ENCODE measurements around the gene TUBGCP3. TPM values are rescaled to one million over a fixed set of nuclear protein-coding genes. Genes with fewer than 3 reads are reported as not detected.

The TUBGCP3 gene
- total and polyA plus RNA-seq, 4 donors, result 10.9 to 40.2 (median 26.9) TPM

GRCh38 chr13:112592647-112593046, 4.7 kb upstream of the TUBGCP3 start:
- no peak overlapping the region for H3K27ac ChIP-seq (ENCODE audit: low read depth in 1 of 2, low read length in 1 of 2)
- H3K9ac ChIP-seq (ENCODE audit: insufficient read depth in 1 of 2, low read length in 2 of 2), result no peak overlapping the region
- no peak for DNase-seq
- no peaks in the 10 kb centered on the region for H3K27me3 ChIP-seq (ENCODE audit: control insufficient read depth in 3 of 3, insufficient read depth in 3 of 3, low read length in 2 of 3)
- WGBS, 2 donors, result 83 to 94% methylated on average over 7 of the region's 7 CpGs
- no peaks in the 10 kb centered on the region for H3K36me3 ChIP-seq (ENCODE audit: control insufficient read depth in 4 of 4, insufficient read depth in 4 of 4, low read length in 4 of 4)
- peaks cover 0 to 7% (median 4%) of the 10 kb centered on the region in 5 donors for H3K4me1 ChIP-seq (ENCODE audit: control insufficient read depth in 5 of 5, insufficient read depth in 5 of 5, low read length in 5 of 5)
- ATAC-seq (ENCODE audit: insufficient read depth, low FRiP score), result no peak
- TF ChIP-seq CTCF (IDR thresholded peaks at IDR 0.05; ENCODE audit: control extremely low read depth, extremely low read depth), result no peak
- H3K9me3 ChIP-seq (ENCODE audit: control insufficient read depth in 4 of 4, insufficient read depth in 3 of 4, low read length in 3 of 4), result no peaks in the 10 kb centered on the region
- no peak overlapping the region for H3K4me3 ChIP-seq

GRCh38 chr13:112592181-112592580, 4.2 kb upstream of the TUBGCP3 start:
- no peak for TF ChIP-seq CTCF (IDR thresholded peaks at IDR 0.05; ENCODE audit: control extremely low read depth, extremely low read depth)
- WGBS, 2 donors, result 95 to 97% methylated on average over 7 of the region's 7 CpGs
- Histone ChIP-seq H3K36me3 (ENCODE audit: control insufficient read depth in 4 of 4, insufficient read depth in 4 of 4, low read length in 4 of 4) (no peaks in the 10 kb centered on the region), H3K27me3 (ENCODE audit: control insufficient read depth in 3 of 3, insufficient read depth in 3 of 3, low read length in 2 of 3) (no peaks in the 10 kb centered on the region), H3K27ac (ENCODE audit: low read depth in 1 of 2, low read length in 1 of 2) (no peak overlapping the region), H3K4me1 (ENCODE audit: control insufficient read depth in 5 of 5, insufficient read depth in 5 of 5, low read length in 5 of 5) (peaks cover 0 to 7% (median 4%) of the 10 kb centered on the region in 5 donors), H3K9ac (ENCODE audit: insufficient read depth in 1 of 2, low read length in 2 of 2) (no peak overlapping the region), H3K9me3 (ENCODE audit: control insufficient read depth in 4 of 4, insufficient read depth in 3 of 4, low read length in 3 of 4) (no peaks in the 10 kb centered on the region), H3K4me3 (no peak overlapping the region)
- no peak for ATAC-seq (ENCODE audit: insufficient read depth, low FRiP score)
- no peak for DNase-seq

- H3K36me3 ChIP-seq (ENCODE audit: control insufficient read depth in 4 of 4, insufficient read depth in 4 of 4, low read length in 4 of 4), result no peaks in the 10 kb centered on the region
- H3K4me1 ChIP-seq (ENCODE audit: control insufficient read depth in 5 of 5, insufficient read depth in 5 of 5, low read length in 5 of 5), result peaks cover 4 to 18% (median 9%) of the 10 kb centered on the region in 5 donors
- WGBS, 2 donors, result 62 to 72% methylated on average over 33 of the region's 33 CpGs
- H3K27me3 ChIP-seq (ENCODE audit: control insufficient read depth in 3 of 3, insufficient read depth in 3 of 3, low read length in 2 of 3), result no peaks in the 10 kb centered on the region
- peak overlapping the region; percentile 97 to 99 for H3K27ac ChIP-seq (ENCODE audit: low read depth in 1 of 2, low read length in 1 of 2)
- peak; percentile 1 for ATAC-seq (ENCODE audit: insufficient read depth, low FRiP score)
- no peaks in the 10 kb centered on the region for H3K9me3 ChIP-seq (ENCODE audit: control insufficient read depth in 4 of 4, insufficient read depth in 3 of 4, low read length in 3 of 4)
- peak overlapping the region; percentile 31 to 76 for H3K9ac ChIP-seq (ENCODE audit: insufficient read depth in 1 of 2, low read length in 2 of 2)
- TF ChIP-seq CTCF (IDR thresholded peaks at IDR 0.05; ENCODE audit: control extremely low read depth, extremely low read depth), result no peak
- peak overlapping the region; percentile 95 for H3K4me3 ChIP-seq
- no peak for DNase-seq
Measured at GRCh38 chr13:112588490-112589297, 741 bp upstream of the TUBGCP3 start.
